ENCODE measurements around the gene IFNG.

The IFNG gene

GRCh38 chr12:68113644-68114043, 45.9 kb downstream of the IFNG start:
- DNase-seq: peak; percentile 74

GRCh38 chr12:68111995-68112394, 47.5 kb downstream of the IFNG start:
- DNase-seq: no peak

DNA sequence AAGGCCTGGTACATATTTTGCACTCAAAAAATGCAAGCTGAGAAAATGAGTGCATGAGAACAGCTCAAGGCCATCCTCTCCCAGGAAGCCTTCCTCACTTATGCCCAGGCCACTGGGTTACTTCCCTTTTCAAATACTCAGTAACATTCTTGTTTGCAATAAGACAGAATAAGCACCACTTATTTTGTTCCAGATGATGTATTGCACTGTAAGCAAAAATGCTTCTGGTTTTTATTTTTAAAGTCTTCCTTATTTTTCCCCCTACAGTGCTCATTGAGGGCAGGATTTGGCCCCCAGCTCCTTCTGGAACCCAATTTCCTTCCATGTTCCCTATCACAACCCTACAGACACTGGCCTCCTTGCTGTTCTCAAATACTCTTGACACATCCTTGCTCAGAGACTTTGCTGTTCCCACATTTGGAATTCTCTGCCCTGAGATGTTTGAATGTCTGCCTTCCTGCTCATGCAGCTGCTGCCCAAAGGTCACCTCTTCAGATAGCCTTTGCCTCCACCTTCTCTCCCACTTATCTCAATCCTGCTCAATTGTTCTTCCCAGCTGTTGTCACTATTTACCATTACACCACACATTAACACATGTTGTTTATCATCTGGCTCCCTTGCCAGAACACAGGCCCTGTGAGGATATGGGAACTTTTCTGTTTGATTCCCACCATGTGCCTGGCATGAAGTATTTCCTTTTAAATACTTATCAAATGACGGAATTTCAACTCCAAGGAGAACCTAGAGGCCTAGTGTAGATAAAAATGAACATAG, 49.9 kb downstream of the IFNG start:
- no peak for DNase-seq

GRCh38 chr12:68109001-68109400, 50.5 kb downstream of the IFNG start:
- DNase-seq: no peak

DNA sequence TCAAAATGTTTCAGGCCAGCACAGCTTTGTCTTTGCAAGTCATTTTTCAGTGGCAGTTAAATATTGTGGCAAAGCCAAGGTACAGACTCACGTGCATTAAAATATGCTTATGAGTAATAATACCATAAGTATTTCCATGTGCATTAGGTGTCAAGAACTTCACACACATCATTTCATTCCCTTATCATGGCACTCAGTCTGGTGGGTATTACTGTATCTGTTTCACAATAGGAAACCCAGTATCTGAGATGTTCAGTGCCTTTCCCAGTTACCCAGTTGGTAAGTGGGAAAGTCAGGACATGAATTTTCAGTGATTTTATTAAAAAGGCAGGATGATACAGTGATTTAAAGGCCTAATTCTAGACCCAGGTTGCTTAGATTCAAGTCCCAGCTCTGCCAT, 52.9 kb downstream of the IFNG start:
- no peak for DNase-seq

- no peak for DNase-seq
Observed at GRCh38 chr12:68106160-68106559, 53.4 kb downstream of the IFNG start.

Data from stimulated activated CD8-positive, alpha-beta memory T cell treated with anti-CD3 and anti-CD28 coated beads, Interleukin-4, amount 100 ng/mL, for 48 hours (primary cell).